ENCODE measurements around the gene RCC2. TPM values are rescaled to one million over a fixed set of nuclear protein-coding genes. Genes with fewer than 3 reads are reported as not detected.
"Not testable (repeated sequence)": the region's sequence is repeated elsewhere in the genome, so short reads cannot be mapped to it uniquely, and the experiment has no call there.

RCC2 gene
- total and polyA plus RNA-seq, 2 donors from 2014 or later = 16.1 to 46.8 TPM

- Histone ChIP-seq H3K9ac (ENCODE audit: low read length in 3 of 3) (no peak overlapping the region), H3K27ac (ENCODE audit: low read depth in 2 of 2, low read length in 2 of 2) (no peak overlapping the region), H3K4me3 (ENCODE audit: low read length in 3 of 3) (no peak overlapping the region), H3K9me3 (ENCODE audit: control insufficient read depth in 2 of 3, insufficient read depth in 1 of 3, low read length in 3 of 3) (no peaks in the 10 kb centered on the region), H3K4me1 (ENCODE audit: control insufficient read depth in 2 of 3, insufficient read depth in 2 of 3, low read depth in 1 of 3, low read length in 3 of 3) (no peaks in the 10 kb centered on the region), H3K27me3 (ENCODE audit: control insufficient read depth, insufficient read depth, low read length) (no peaks in the 10 kb centered on the region), H3K36me3 (ENCODE audit: control insufficient read depth in 2 of 3, insufficient read depth in 3 of 3, low read length in 3 of 3) (peaks cover 7 to 41% (median 33%) of the 10 kb centered on the region in 3 donors)
- no peak for TF ChIP-seq CTCF (IDR thresholded peaks at IDR 0.05; ENCODE audit: borderline replicate concordance, extremely low read depth, insufficient read depth)
- DNase-seq = no peak
- FAIRE-seq = no peak
- intact Hi-C loops (cut with DNase I) = no loop called here
Observed at GRCh38 chr1:17409391-17409811, 30.1 kb downstream of the RCC2 start.

- H3K27ac ChIP-seq (ENCODE audit: low read depth in 2 of 2, low read length in 2 of 2); intact Hi-C loops (cut with DNase I); H3K9me3 ChIP-seq (ENCODE audit: control insufficient read depth in 2 of 3, insufficient read depth in 1 of 3, low read length in 3 of 3); H3K9ac ChIP-seq (ENCODE audit: low read length in 3 of 3); H3K27me3 ChIP-seq (ENCODE audit: control insufficient read depth, insufficient read depth, low read length); DNase-seq; H3K4me1 ChIP-seq (ENCODE audit: control insufficient read depth in 2 of 3, insufficient read depth in 2 of 3, low read depth in 1 of 3, low read length in 3 of 3); H3K4me3 ChIP-seq (ENCODE audit: low read length in 3 of 3); FAIRE-seq: not testable (repeated sequence)
- peaks cover 5 to 29% (median 23%) of the 10 kb centered on the region in 3 donors for H3K36me3 ChIP-seq (ENCODE audit: control insufficient read depth in 2 of 3, insufficient read depth in 3 of 3, low read length in 3 of 3)
Observed at GRCh38 chr1:17407786-17408514, 31.5 kb downstream of the RCC2 start.

- H3K27ac ChIP-seq (ENCODE audit: low read depth in 2 of 2, low read length in 2 of 2); H3K9me3 ChIP-seq (ENCODE audit: control insufficient read depth in 2 of 3, insufficient read depth in 1 of 3, low read length in 3 of 3); H3K9ac ChIP-seq (ENCODE audit: low read length in 3 of 3); H3K4me1 ChIP-seq (ENCODE audit: control insufficient read depth in 2 of 3, insufficient read depth in 2 of 3, low read depth in 1 of 3, low read length in 3 of 3); intact Hi-C loops (cut with DNase I); FAIRE-seq; H3K4me3 ChIP-seq (ENCODE audit: low read length in 3 of 3); H3K27me3 ChIP-seq (ENCODE audit: control insufficient read depth, insufficient read depth, low read length); DNase-seq: not testable (repeated sequence)
- H3K36me3 ChIP-seq (ENCODE audit: control insufficient read depth in 2 of 3, insufficient read depth in 3 of 3, low read length in 3 of 3) = peaks cover 2 to 19% (median 17%) of the 10 kb centered on the region in 3 donors
Observed at GRCh38 chr1:17406760-17407475, 32.6 kb downstream of the RCC2 start.

GRCh38 chr1:17405898-17406759 lies 33.3 kb downstream of the RCC2 start:
- intact Hi-C loops (cut with DNase I) = no loop called here

More at GRCh38 chr1:17405898-17406759, 33.3 kb downstream of the RCC2 start:
- no peak overlapping the region for H3K9ac ChIP-seq (ENCODE audit: low read length in 3 of 3)
- H3K27me3 ChIP-seq (ENCODE audit: control insufficient read depth, insufficient read depth, low read length) = no peaks in the 10 kb centered on the region
- H3K4me1 ChIP-seq (ENCODE audit: control insufficient read depth in 2 of 3, insufficient read depth in 2 of 3, low read depth in 1 of 3, low read length in 3 of 3) = no peaks in the 10 kb centered on the region
- no peak overlapping the region for H3K27ac ChIP-seq (ENCODE audit: low read depth in 2 of 2, low read length in 2 of 2)
- DNase-seq = peak in 4 of 5 donors; percentile 72 to 81 (median 76)
- H3K9me3 ChIP-seq (ENCODE audit: control insufficient read depth in 2 of 3, insufficient read depth in 1 of 3, low read length in 3 of 3) = no peaks in the 10 kb centered on the region
- H3K36me3 ChIP-seq (ENCODE audit: control insufficient read depth in 2 of 3, insufficient read depth in 3 of 3, low read length in 3 of 3) = peaks cover 2 to 14% (median 14%) of the 10 kb centered on the region in 3 donors
- peak; percentile 76 for TF ChIP-seq CTCF (IDR thresholded peaks at IDR 0.05; ENCODE audit: borderline replicate concordance, extremely low read depth, insufficient read depth)
- no peak for FAIRE-seq
- H3K4me3 ChIP-seq (ENCODE audit: low read length in 3 of 3) = no peak overlapping the region

Measured in kidney (tissue), 14 donors.